Measurements from ENCODE around the gene BORCS8. TPM values are rescaled to one million over a fixed set of nuclear protein-coding genes. Genes with fewer than 3 reads are reported as not detected.

Gene BORCS8
- total and polyA plus RNA-seq, 2 of the 13 experiments (the other 11 are each of a cell fraction or from before 2014, with no cell fraction given), result 9.6 to 13.3 TPM

GRCh38 chr19:19203012-19203856 is 11.3 kb upstream of the BORCS8 start, which contains the start of gene NR2C2AP (continued):
- TF ChIP-seq ZHX2 (IDR thresholded peaks at IDR 0.05; ENCODE audit: low read depth) (no peak), ZHX2 (CRISPR knock-in tag; IDR thresholded peaks at IDR 0.05; ENCODE audit: borderline replicate concordance) (no peak), GFI1 (CRISPR knock-in tag; IDR thresholded peaks at IDR 0.05; ENCODE audit: borderline replicate concordance) (0 out of 2 replicates have a peak, but pooled peaks have one; percentile 13), ZNF362 (CRISPR knock-in tag; IDR thresholded peaks at IDR 0.05; ENCODE audit: borderline replicate concordance) (peak; percentile 78; the same call in 1 of the 2 replicates), MEF2D (CRISPR knock-in tag; IDR thresholded peaks at IDR 0.05) (no peak), SMAD3 (CRISPR knock-in tag; IDR thresholded peaks at IDR 0.05) (no peak), BRF2 (CRISPR knock-in tag; IDR thresholded peaks at IDR 0.05) (no peak), ZNF451 (CRISPR knock-in tag; IDR thresholded peaks at IDR 0.05) (no peak), ATM (IDR thresholded peaks at IDR 0.05; ENCODE audit: borderline replicate concordance) (no peak), IKZF1 (IDR thresholded peaks at IDR 0.05) (no peak), ZNF569 (CRISPR knock-in tag; IDR thresholded peaks at IDR 0.05; ENCODE audit: borderline replicate concordance) (no peak), ARID2 (CRISPR knock-in tag; IDR thresholded peaks at IDR 0.05; ENCODE audit: borderline replicate concordance) (no peak), RBM39 (IDR thresholded peaks at IDR 0.05; ENCODE audit: low read depth, low read length, poor library complexity, severe bottlenecking) (peak; percentile 56), ZSCAN31 (CRISPR knock-in tag; IDR thresholded peaks at IDR 0.05; ENCODE audit: low read depth) (no peak), ZFP36 (IDR thresholded peaks at IDR 0.05; ENCODE audit: borderline replicate concordance, low read depth, low read length, partially characterized antibody) (no peak), HMG20A (CRISPR knock-in tag; IDR thresholded peaks at IDR 0.05; ENCODE audit: borderline replicate concordance) (no peak), KAT7 (CRISPR knock-in tag; IDR thresholded peaks at IDR 0.05; ENCODE audit: borderline replicate concordance) (no peak), TERF1 (CRISPR knock-in tag; IDR thresholded peaks at IDR 0.05) (no peak), TEF (CRISPR knock-in tag; IDR thresholded peaks at IDR 0.05) (no peak)
